CD14-positive monocyte (primary cell): ENCODE results near the gene ITGB1BP1. TPM values are rescaled to one million over a fixed set of nuclear protein-coding genes. Genes with fewer than 3 reads are reported as not detected.

Source experiments
- DNase-seq, 3 donors: peaks; one replicate each; pipeline ENCODE4 v3.0.0-alpha.2; 2011 to 2022
- H2AFZ ChIP-seq: 2 replicates; pipeline ENCODE4 v1.6.0; 2012; ENCODE audit warnings: mild to moderate bottlenecking, low read depth, low read length, inconsistent platforms; ENCODE audit not compliant: insufficient read depth, poor library complexity, severe bottlenecking
- H3K27ac ChIP-seq, 2 donors: 1 replicate in 1 of 2; 2 replicates in 1 of 2; pipeline ENCODE4 v1.5.1; 2012 to 2013; ENCODE audit warnings: low read length in 2 of 2, control low read depth in 1 of 2, inconsistent platforms in 1 of 2, low read depth in 1 of 2, mild to moderate bottlenecking in 1 of 2
- H3K27me3 ChIP-seq, 2 donors: one replicate each; pipeline versions ENCODE4 v1.6.0 to v1.6.1; 2011 to 2013; ENCODE audit warnings: low read length in 2 of 2; ENCODE audit not compliant: control insufficient read depth in 2 of 2, insufficient read depth in 2 of 2
- H3K36me3 ChIP-seq, 2 donors: replicated peaks in 1 of 2; 1 replicate in 1 of 2; 2 replicates in 1 of 2; pipeline versions ENCODE4 v1.5.1 to v1.6.1; 2012 to 2013; ENCODE audit warnings: low read length in 2 of 2, control low read depth in 1 of 2, inconsistent platforms in 1 of 2, mild to moderate bottlenecking in 1 of 2; ENCODE audit not compliant: insufficient read depth in 2 of 2, control insufficient read depth in 1 of 2
- H3K4me1 ChIP-seq, 2 donors: 1 replicate in 1 of 2; 2 replicates in 1 of 2; pipeline versions ENCODE4 v1.5.1 to v1.6.1; 2012 to 2013; ENCODE audit warnings: low read length in 2 of 2, control low read depth in 1 of 2, inconsistent platforms in 1 of 2, mild to moderate bottlenecking in 1 of 2, moderate library complexity in 1 of 2; ENCODE audit not compliant: insufficient read depth in 2 of 2, control insufficient read depth in 1 of 2
- H3K4me2 ChIP-seq: replicated peaks from 2 replicates; pipeline ENCODE3; 2012; ENCODE audit warnings: low read length, moderate library complexity, mild to moderate bottlenecking; ENCODE audit not compliant: poor library complexity, severe bottlenecking; ENCODE audit errors: extremely low read depth
- H3K4me3 ChIP-seq, 3 experiments: fragments of 200-600 bp in 1 of 3; sonication (generic) in 1 of 3; replicated peaks in 1 of 3; 1 replicate in 2 of 3; 2 replicates in 1 of 3; pipeline ENCODE4 v1.5.1; 2011 to 2013; ENCODE audit warnings: low read length in 3 of 3, mild to moderate bottlenecking in 3 of 3, control low read depth in 2 of 3, low read depth in 2 of 3, inconsistent platforms in 1 of 3, moderate library complexity in 1 of 3
- H3K79me2 ChIP-seq: 2 replicates; pipeline ENCODE4 v1.6.0; 2012; ENCODE audit warnings: mild to moderate bottlenecking, control low read depth, inconsistent platforms, low read length, moderate library complexity; ENCODE audit not compliant: insufficient read depth
- H3K9ac ChIP-seq: 2 replicates; pipeline ENCODE4 v1.6.0; 2017; ENCODE audit warnings: low read length, mild to moderate bottlenecking; ENCODE audit not compliant: insufficient read depth, poor library complexity, severe bottlenecking
- H3K9me3 ChIP-seq, 2 donors: replicated peaks in 1 of 2; 1 replicate in 1 of 2; 2 replicates in 1 of 2; pipeline versions ENCODE4 v1.5.1 to v1.6.1; 2012 to 2013; ENCODE audit warnings: low read length in 2 of 2, control low read depth in 1 of 2; ENCODE audit not compliant: control insufficient read depth in 1 of 2, insufficient read depth in 1 of 2
- H4K20me1 ChIP-seq: 2 replicates; pipeline ENCODE4 v1.6.0; 2012; ENCODE audit warnings: mild to moderate bottlenecking, low read length, control low read depth, moderate library complexity; ENCODE audit not compliant: insufficient read depth
- H3K27ac Mint-ChIP-seq, 7 donors: one replicate each; pipeline ENCODE4 v1.8.0; 2020; ENCODE audit warnings: mild to moderate bottlenecking in 7 of 7, mixed read lengths in 7 of 7, moderate library complexity in 6 of 7, inconsistent platforms in 2 of 7
- H3K27me3 Mint-ChIP-seq, 3 donors: one replicate each; pipeline ENCODE4 v1.8.0; 2021 to 2022; ENCODE audit warnings: low read depth in 3 of 3, mild to moderate bottlenecking in 3 of 3, mixed read lengths in 3 of 3, moderate library complexity in 3 of 3, inconsistent platforms in 1 of 3
- H3K36me3 Mint-ChIP-seq, 2 donors: one replicate each; pipeline ENCODE4 v1.8.0; 2020; ENCODE audit warnings: mixed read lengths in 2 of 2, inconsistent platforms in 1 of 2, mild to moderate bottlenecking in 1 of 2
- H3K4me1 Mint-ChIP-seq: one replicate; pipeline ENCODE4 v1.8.0; 2020; ENCODE audit warnings: mild to moderate bottlenecking, mixed read lengths
- H3K4me3 Mint-ChIP-seq, 2 donors: one replicate each; pipeline ENCODE4 v1.8.0; 2020; ENCODE audit warnings: mild to moderate bottlenecking in 2 of 2, mixed read lengths in 2 of 2, moderate library complexity in 1 of 2
- H3K9me3 Mint-ChIP-seq, 7 donors: one replicate each; pipeline ENCODE4 v1.8.0; 2020 to 2022; ENCODE audit warnings: mixed read lengths in 7 of 7, mild to moderate bottlenecking in 6 of 7, moderate library complexity in 6 of 7, inconsistent platforms in 2 of 7
- CTCF ChIP-seq: fragments of 200-600 bp; IDR thresholded peaks from one replicate; pipeline ENCODE4 v1.8.0; 2022; ENCODE audit warnings: antibody characterized with exemption, mild to moderate bottlenecking
- WGBS: methylation state at CpG from one replicate; pipeline ENCODE4 v1.1.5; 2013; ENCODE audit warnings: missing lambda C conversion rate; ENCODE audit not compliant: insufficient coverage; 5-methylcytosine and 5-hydroxymethylcytosine counted together
- intact Hi-C, 2 donors: fragments of 100-400 bp; cut with micrococcal nuclease; formaldehyde crosslinking; loops; one replicate each; pipeline versions ENCODE4 v1.15.0 to v1.15.1; 2023
- polyA plus RNA-seq, 3 donors: library from polyadenylated mRNA; depleted of rRNA in 1 of 3; unstranded in 2 of 3; stranded (reverse) in 1 of 3; fragments of 300-500 nt in 2 of 3; fragments of >200 nt in 1 of 3; fragmentation: Illumina TruSeq in 2 of 3; gene quantifications; 1 replicate in 2 of 3; 2 replicates in 1 of 3; pipeline ENCODE4 v1.2.3, GENCODE V29; 2012 to 2021

Gene ITGB1BP1
- polyA plus RNA-seq, 3 donors: 38.5 to 125 (median 116) TPM

- Mint-ChIP-seq H3K9me3 (no peaks in the 10 kb centered on the region), H3K4me3 (no peak overlapping the region), H3K36me3 (peaks cover 67 to 79% of the 10 kb centered on the region in 2 donors), H3K27ac (peak overlapping the region in 1 of 7 donors; percentile 38), H3K27me3 (no peaks in the 10 kb centered on the region), H3K4me1 (no peaks in the 10 kb centered on the region)
- no peak overlapping the region for H2AFZ ChIP-seq
- H3K4me2 ChIP-seq: no peak overlapping the region
- H3K4me1 ChIP-seq: no peaks in the 10 kb centered on the region
- H3K4me3 ChIP-seq: no peak overlapping the region
- no peaks in the 10 kb centered on the region for H3K9me3 ChIP-seq
- intact Hi-C loops: no loop called here
- H3K27me3 ChIP-seq: no peaks in the 10 kb centered on the region
- H3K79me2 ChIP-seq: no peaks in the 10 kb centered on the region
- 100% methylated on average over 2 of the region's 5 CpGs for whole genome bisulfite sequencing
- H3K9ac ChIP-seq: no peak overlapping the region
- no peak for DNase-seq
- H3K27ac ChIP-seq: no peak overlapping the region
- no peak for TF ChIP-seq CTCF
- H3K36me3 ChIP-seq: peaks cover 80 to 88% of the 10 kb centered on the region in 2 donors
- H4K20me1 ChIP-seq: no peaks in the 10 kb centered on the region
Measured at GRCh38 chr2:9443526-9443925, 20.2 kb upstream of the ITGB1BP1 start.

- Histone ChIP-seq H3K9me3 (no peaks in the 10 kb centered on the region), H3K4me2 (no peak overlapping the region), H3K27ac (no peak overlapping the region), H3K27me3 (no peaks in the 10 kb centered on the region), H3K4me3 (no peak overlapping the region), H3K4me1 (no peaks in the 10 kb centered on the region), H2AFZ (no peak overlapping the region), H3K36me3 (peaks cover 84 to 95% of the 10 kb centered on the region in 2 donors), H4K20me1 (no peaks in the 10 kb centered on the region), H3K9ac (no peak overlapping the region), H3K79me2 (no peaks in the 10 kb centered on the region)
- Mint-ChIP-seq H3K4me1 (no peaks in the 10 kb centered on the region), H3K9me3 (no peaks in the 10 kb centered on the region), H3K27ac (no peak overlapping the region), H3K4me3 (no peak overlapping the region), H3K27me3 (no peaks in the 10 kb centered on the region), H3K36me3 (peaks cover 70 to 83% of the 10 kb centered on the region in 2 donors)
- TF ChIP-seq CTCF: no peak
- DNase-seq: no peak
- intact Hi-C loops: no loop called here
- 100% methylated on average over 1 of the region's 3 CpGs for WGBS
Measured at GRCh38 chr2:9441556-9441955, 18.2 kb upstream of the ITGB1BP1 start.
